Stimulated activated CD4-positive, alpha-beta T cell treated with anti-CD3 and anti-CD28 coated beads, Interleukin-15, amount 100 ng/mL, for 48 hours (primary cell): Measurements from ENCODE around the gene DLG3.
"Not testable (repeated sequence)": the region's sequence is repeated elsewhere in the genome, so short reads cannot be mapped to it uniquely, and the experiment has no call there.

Experiments used
- DNase-seq, 2 donors: peaks; one replicate each; pipeline ENCODE4 v3.0.0-alpha.2; 2020; ENCODE audit warnings: low read depth in 2 of 2

The DLG3 gene

GRCh38 chrX:70515692-70516091 lies 71.1 kb downstream of the DLG3 start:
- not testable (repeated sequence) for DNase-seq

- no peak for DNase-seq
These were observed 81.1 kb downstream of the DLG3 start for GRCh38 chrX:70525733-70526132.

GRCh38 chrX:70527053-70527452 lies 82.4 kb downstream of the DLG3 start:
- DNase-seq, result no peak

GRCh38 chrX:70527610-70528345 lies 83.1 kb downstream of the DLG3 start:
- DNase-seq, result no peak

- DNase-seq, result no peak
These were observed 90.6 kb downstream of the DLG3 start for GRCh38 chrX:70535198-70535597.

GRCh38 chrX:70549429-70549828 lies 104.8 kb downstream of the DLG3 start:
- DNase-seq, result no peak

GRCh38 chrX:70552130-70552704 lies 107.6 kb downstream of the DLG3 start:
- no peak for DNase-seq

- DNase-seq, result no peak
These were observed 108.9 kb downstream of the DLG3 start for GRCh38 chrX:70553516-70553915.

- no peak for DNase-seq
These were observed 109.4 kb downstream of the DLG3 start for GRCh38 chrX:70554081-70554480.

- DNase-seq, result no peak
These were observed 109.9 kb downstream of the DLG3 start for GRCh38 chrX:70554523-70554922.

GRCh38 chrX:70554948-70555347 lies 110.3 kb downstream of the DLG3 start:
- no peak for DNase-seq
